ENCODE results near the gene FGGY. TPM values are rescaled to one million over a fixed set of nuclear protein-coding genes. Genes with fewer than 3 reads are reported as not detected.

FGGY gene
- total RNA-seq, 4 donors from 2014 or later: 12.4 to 17.5 (median 16.1) TPM

- H3K36me3 ChIP-seq: no peaks in the 10 kb centered on the region
- TF ChIP-seq POLR2A (IDR thresholded peaks at IDR 0.05): no peak
- no peak for TF ChIP-seq POLR2AphosphoS5 (IDR thresholded peaks at IDR 0.05)
- no peak for TF ChIP-seq EP300 (IDR thresholded peaks at IDR 0.05)
- TF ChIP-seq, protein P1, sequence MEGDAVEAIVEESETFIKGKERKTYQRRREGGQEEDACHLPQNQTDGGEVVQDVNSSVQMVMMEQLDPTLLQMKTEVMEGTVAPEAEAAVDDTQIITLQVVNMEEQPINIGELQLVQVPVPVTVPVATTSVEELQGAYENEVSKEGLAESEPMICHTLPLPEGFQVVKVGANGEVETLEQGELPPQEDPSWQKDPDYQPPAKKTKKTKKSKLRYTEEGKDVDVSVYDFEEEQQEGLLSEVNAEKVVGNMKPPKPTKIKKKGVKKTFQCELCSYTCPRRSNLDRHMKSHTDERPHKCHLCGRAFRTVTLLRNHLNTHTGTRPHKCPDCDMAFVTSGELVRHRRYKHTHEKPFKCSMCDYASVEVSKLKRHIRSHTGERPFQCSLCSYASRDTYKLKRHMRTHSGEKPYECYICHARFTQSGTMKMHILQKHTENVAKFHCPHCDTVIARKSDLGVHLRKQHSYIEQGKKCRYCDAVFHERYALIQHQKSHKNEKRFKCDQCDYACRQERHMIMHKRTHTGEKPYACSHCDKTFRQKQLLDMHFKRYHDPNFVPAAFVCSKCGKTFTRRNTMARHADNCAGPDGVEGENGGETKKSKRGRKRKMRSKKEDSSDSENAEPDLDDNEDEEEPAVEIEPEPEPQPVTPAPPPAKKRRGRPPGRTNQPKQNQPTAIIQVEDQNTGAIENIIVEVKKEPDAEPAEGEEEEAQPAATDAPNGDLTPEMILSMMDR (IDR thresholded peaks at IDR 0.05): no peak
- 88% methylated on average over 5 of the region's 5 CpGs for WGBS
- no peak for DNase-seq (ENCODE audit: low spot score in 2 of 2)
- no peaks in the 10 kb centered on the region for H3K27me3 ChIP-seq
- no peak overlapping the region for H3K4me3 ChIP-seq
- H3K4me1 ChIP-seq: no peaks in the 10 kb centered on the region
- no peaks in the 10 kb centered on the region for H3K9me3 ChIP-seq
- no peak overlapping the region for H3K27ac ChIP-seq
These were observed 252.4 kb downstream of the FGGY start for GRCh38 chr1:59549066-59549837.

GRCh38 chr1:59549903-59550302, 253.0 kb downstream of the FGGY start:
- no peaks in the 10 kb centered on the region for H3K27me3 ChIP-seq
- WGBS: 73% methylated on average over 3 of the region's 3 CpGs
- peak overlapping the region; percentile 51 for H3K27ac ChIP-seq
- H3K9me3 ChIP-seq: no peaks in the 10 kb centered on the region
- H3K4me3 ChIP-seq: no peak overlapping the region
- no peaks in the 10 kb centered on the region for H3K36me3 ChIP-seq
- H3K4me1 ChIP-seq: no peaks in the 10 kb centered on the region
- peak; percentile 76 to 84 for DNase-seq (ENCODE audit: low spot score in 2 of 2)
- TF ChIP-seq, protein P1 (IDR thresholded peaks at IDR 0.05): no peak
- TF ChIP-seq POLR2AphosphoS5 (IDR thresholded peaks at IDR 0.05) (peak in 2 of 3 donors; percentile 43 to 76), POLR2A (IDR thresholded peaks at IDR 0.05) (no peak)

DNA sequence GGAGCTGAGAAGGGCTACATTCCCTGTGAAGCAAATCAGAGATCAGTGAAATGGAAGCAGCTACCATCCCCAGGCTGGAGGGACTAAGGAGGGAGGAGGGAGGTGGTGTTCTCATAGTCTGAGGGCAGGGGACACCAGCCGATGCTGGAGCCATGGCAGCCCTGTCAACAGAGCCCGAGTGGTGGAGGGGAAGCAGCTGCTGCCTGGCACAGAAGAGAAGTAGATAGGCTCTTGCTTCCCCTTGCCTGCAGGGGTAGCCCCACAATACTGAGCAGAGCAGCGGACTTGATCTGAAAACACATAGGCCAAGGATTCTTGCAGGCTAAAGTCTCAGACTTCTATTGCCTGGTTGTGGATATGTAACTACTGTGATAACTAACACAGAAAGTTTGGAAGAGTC, 255.1 kb downstream of the FGGY start:
- Histone ChIP-seq H3K36me3 (no peaks in the 10 kb centered on the region), H3K4me3 (no peak overlapping the region), H3K4me1 (no peaks in the 10 kb centered on the region), H3K27me3 (no peaks in the 10 kb centered on the region), H3K9me3 (no peaks in the 10 kb centered on the region), H3K27ac (no peak overlapping the region)
- WGBS: 89% methylated on average over 2 of the region's 3 CpGs
- TF ChIP-seq POLR2A (IDR thresholded peaks at IDR 0.05) (no peak), EP300 (IDR thresholded peaks at IDR 0.05) (no peak), POLR2AphosphoS5 (IDR thresholded peaks at IDR 0.05) (no peak)
- TF ChIP-seq, protein P1 (IDR thresholded peaks at IDR 0.05): no peak
- DNase-seq (ENCODE audit: low spot score in 2 of 2): no peak

DNA sequence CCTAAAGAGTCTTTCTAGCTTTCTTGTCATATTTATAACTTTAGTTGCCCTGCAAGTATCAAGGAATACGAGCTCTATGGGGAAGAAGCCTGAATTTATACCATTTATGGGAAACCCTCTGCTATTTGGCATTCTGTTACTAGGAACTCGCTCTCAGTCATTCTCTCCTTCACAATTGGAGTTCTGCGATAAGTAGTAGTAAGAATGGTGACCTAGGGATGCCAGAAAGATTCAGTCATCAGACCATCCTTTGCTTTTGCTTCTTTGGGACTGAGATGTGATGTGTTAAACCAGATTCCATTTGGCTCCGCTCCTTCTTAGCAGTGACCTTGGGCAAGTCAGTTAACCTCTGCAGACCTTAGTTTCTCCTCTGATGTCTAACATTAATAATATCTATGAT, 256.5 kb downstream of the FGGY start:
- no peak for TF ChIP-seq EP300 (IDR thresholded peaks at IDR 0.05)
- no peak for TF ChIP-seq POLR2A (IDR thresholded peaks at IDR 0.05)
- TF ChIP-seq POLR2AphosphoS5 (IDR thresholded peaks at IDR 0.05): no peak
- TF ChIP-seq, protein P1 (IDR thresholded peaks at IDR 0.05): no peak
- Histone ChIP-seq H3K27me3 (no peaks in the 10 kb centered on the region), H3K4me1 (no peaks in the 10 kb centered on the region), H3K36me3 (no peaks in the 10 kb centered on the region), H3K4me3 (no peak overlapping the region), H3K27ac (no peak overlapping the region), H3K9me3 (peaks cover 4% of the 10 kb centered on the region)
- WGBS: 86% methylated on average over 4 of the region's 4 CpGs
- DNase-seq (ENCODE audit: low spot score in 2 of 2): no peak

- WGBS: 91% methylated on average over 8 of the region's 8 CpGs
- no peaks in the 10 kb centered on the region for H3K36me3 ChIP-seq
- no peaks in the 10 kb centered on the region for H3K27me3 ChIP-seq
- H3K9me3 ChIP-seq: peaks cover 4% of the 10 kb centered on the region
- no peak overlapping the region for H3K27ac ChIP-seq
- no peak overlapping the region for H3K4me3 ChIP-seq
- no peaks in the 10 kb centered on the region for H3K4me1 ChIP-seq
- TF ChIP-seq POLR2A (IDR thresholded peaks at IDR 0.05) (no peak), EP300 (IDR thresholded peaks at IDR 0.05) (no peak), POLR2AphosphoS5 (IDR thresholded peaks at IDR 0.05) (no peak)
- TF ChIP-seq, protein P1 (IDR thresholded peaks at IDR 0.05): no peak
- DNase-seq (ENCODE audit: low spot score in 2 of 2): no peak
These were observed 257.2 kb downstream of the FGGY start for GRCh38 chr1:59554011-59554663.
